Measurements from ENCODE around the gene SLC11A2. TPM values are rescaled to one million over a fixed set of nuclear protein-coding genes. Genes with fewer than 3 reads are reported as not detected.

The SLC11A2 gene
- total and polyA plus RNA-seq, 2 of the 13 experiments (the other 11 are each of a cell fraction or from before 2014, with no cell fraction given) = 71.7 to 77.0 TPM

DNA sequence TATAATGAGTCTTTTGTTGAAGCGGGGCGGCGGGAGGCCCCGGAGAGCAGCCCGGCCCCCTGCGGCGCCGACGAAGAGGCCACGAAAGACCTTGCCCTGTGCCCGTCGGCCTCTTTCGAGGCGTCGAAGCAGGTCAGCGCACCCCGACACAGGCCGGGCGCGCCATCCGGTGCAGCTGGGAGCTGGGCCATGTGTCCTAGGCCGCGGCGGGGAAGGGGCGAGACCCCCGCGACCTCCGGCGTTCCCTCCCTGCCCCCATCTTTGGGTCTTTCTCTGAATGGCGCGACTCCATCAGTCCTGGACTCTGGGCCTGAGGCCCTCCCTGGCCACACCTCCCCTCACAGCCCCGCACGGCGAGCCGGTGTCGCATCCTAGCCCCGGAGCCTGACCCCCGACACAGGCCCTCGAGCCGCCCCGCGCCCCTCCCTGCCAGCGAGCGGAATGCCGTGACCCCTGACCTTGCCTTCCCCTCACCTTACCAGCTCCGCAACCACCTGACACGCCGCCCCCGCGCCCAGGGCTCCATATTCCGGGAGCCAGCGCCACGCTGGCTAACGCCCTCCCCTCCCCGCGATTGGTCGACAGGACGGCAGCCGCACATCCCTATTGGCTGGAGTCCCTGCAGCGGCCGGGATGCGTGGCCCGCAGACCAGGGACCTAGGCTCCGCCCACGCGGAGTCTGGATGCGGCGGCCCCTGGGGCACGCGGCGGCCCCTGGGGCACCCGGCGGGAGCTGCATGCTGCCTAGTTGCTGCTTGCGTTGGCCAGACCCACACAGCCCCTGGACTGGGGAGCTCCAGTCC, at the start of gene SLC11A2 (continued):
- TF ChIP-seq, protein P1, sequence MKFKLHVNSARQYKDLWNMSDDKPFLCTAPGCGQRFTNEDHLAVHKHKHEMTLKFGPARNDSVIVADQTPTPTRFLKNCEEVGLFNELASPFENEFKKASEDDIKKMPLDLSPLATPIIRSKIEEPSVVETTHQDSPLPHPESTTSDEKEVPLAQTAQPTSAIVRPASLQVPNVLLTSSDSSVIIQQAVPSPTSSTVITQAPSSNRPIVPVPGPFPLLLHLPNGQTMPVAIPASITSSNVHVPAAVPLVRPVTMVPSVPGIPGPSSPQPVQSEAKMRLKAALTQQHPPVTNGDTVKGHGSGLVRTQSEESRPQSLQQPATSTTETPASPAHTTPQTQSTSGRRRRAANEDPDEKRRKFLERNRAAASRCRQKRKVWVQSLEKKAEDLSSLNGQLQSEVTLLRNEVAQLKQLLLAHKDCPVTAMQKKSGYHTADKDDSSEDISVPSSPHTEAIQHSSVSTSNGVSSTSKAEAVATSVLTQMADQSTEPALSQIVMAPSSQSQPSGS (CRISPR knock-in tag; IDR thresholded peaks at IDR 0.05) = peak; percentile 6
- TF ChIP-seq ZIK1 (CRISPR knock-in tag; IDR thresholded peaks at IDR 0.05; ENCODE audit: borderline replicate concordance, low read depth) (peak; percentile 31; the same call in 1 of the 2 replicates), PRPF4 (IDR thresholded peaks at IDR 0.05; ENCODE audit: low read depth, low read length, poor library complexity, severe bottlenecking) (no peak), ZNF326 (CRISPR knock-in tag; IDR thresholded peaks at IDR 0.05; ENCODE audit: borderline replicate concordance) (no peak), SP140L (CRISPR knock-in tag; IDR thresholded peaks at IDR 0.05; ENCODE audit: borderline replicate concordance) (no peak), GATAD1 (CRISPR knock-in tag; IDR thresholded peaks at IDR 0.05) (peak; percentile 18), ZNF552 (CRISPR knock-in tag; IDR thresholded peaks at IDR 0.05; ENCODE audit: borderline replicate concordance) (peak; percentile 57), GTF3A (CRISPR knock-in tag; conservative IDR thresholded peaks at IDR 0.05) (no peak), SMARCC2 (IDR thresholded peaks at IDR 0.05) (no peak), ZNF629 (CRISPR knock-in tag; conservative IDR thresholded peaks at IDR 0.05) (0 out of 2 replicates have a peak, but pooled peaks have one; percentile 1), ASH2L (IDR thresholded peaks at IDR 0.05; ENCODE audit: insufficient read length, low read depth, low read length) (peak; percentile 91), PHF21A (CRISPR knock-in tag; IDR thresholded peaks at IDR 0.05) (peak; percentile 94), ZNF644 (CRISPR knock-in tag; IDR thresholded peaks at IDR 0.05; ENCODE audit: low read depth) (peak; percentile 24; the same call in 1 of the 2 replicates), GLI4 (CRISPR knock-in tag; IDR thresholded peaks at IDR 0.05; ENCODE audit: borderline replicate concordance) (peak; percentile 86; the same call in 1 of the 2 replicates)
- TF ChIP-seq, protein P2, sequence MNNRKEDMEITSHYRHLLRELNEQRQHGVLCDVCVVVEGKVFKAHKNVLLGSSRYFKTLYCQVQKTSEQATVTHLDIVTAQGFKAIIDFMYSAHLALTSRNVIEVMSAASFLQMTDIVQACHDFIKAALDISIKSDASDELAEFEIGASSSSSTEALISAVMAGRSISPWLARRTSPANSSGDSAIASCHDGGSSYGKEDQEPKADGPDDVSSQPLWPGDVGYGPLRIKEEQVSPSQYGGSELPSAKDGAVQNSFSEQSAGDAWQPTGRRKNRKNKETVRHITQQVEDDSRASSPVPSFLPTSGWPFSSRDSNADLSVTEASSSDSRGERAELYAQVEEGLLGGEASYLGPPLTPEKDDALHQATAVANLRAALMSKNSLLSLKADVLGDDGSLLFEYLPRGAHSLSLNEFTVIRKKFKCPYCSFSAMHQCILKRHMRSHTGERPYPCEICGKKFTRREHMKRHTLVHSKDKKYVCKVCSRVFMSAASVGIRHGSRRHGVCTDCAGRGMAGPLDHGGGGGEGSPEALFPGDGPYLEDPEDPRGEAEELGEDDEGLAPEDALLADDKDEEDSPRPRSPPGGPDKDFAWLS (CRISPR knock-in tag; IDR thresholded peaks at IDR 0.05; ENCODE audit: borderline replicate concordance) = no peak; the same call in 1 of the 2 replicates
- TF ChIP-seq, protein P3, sequence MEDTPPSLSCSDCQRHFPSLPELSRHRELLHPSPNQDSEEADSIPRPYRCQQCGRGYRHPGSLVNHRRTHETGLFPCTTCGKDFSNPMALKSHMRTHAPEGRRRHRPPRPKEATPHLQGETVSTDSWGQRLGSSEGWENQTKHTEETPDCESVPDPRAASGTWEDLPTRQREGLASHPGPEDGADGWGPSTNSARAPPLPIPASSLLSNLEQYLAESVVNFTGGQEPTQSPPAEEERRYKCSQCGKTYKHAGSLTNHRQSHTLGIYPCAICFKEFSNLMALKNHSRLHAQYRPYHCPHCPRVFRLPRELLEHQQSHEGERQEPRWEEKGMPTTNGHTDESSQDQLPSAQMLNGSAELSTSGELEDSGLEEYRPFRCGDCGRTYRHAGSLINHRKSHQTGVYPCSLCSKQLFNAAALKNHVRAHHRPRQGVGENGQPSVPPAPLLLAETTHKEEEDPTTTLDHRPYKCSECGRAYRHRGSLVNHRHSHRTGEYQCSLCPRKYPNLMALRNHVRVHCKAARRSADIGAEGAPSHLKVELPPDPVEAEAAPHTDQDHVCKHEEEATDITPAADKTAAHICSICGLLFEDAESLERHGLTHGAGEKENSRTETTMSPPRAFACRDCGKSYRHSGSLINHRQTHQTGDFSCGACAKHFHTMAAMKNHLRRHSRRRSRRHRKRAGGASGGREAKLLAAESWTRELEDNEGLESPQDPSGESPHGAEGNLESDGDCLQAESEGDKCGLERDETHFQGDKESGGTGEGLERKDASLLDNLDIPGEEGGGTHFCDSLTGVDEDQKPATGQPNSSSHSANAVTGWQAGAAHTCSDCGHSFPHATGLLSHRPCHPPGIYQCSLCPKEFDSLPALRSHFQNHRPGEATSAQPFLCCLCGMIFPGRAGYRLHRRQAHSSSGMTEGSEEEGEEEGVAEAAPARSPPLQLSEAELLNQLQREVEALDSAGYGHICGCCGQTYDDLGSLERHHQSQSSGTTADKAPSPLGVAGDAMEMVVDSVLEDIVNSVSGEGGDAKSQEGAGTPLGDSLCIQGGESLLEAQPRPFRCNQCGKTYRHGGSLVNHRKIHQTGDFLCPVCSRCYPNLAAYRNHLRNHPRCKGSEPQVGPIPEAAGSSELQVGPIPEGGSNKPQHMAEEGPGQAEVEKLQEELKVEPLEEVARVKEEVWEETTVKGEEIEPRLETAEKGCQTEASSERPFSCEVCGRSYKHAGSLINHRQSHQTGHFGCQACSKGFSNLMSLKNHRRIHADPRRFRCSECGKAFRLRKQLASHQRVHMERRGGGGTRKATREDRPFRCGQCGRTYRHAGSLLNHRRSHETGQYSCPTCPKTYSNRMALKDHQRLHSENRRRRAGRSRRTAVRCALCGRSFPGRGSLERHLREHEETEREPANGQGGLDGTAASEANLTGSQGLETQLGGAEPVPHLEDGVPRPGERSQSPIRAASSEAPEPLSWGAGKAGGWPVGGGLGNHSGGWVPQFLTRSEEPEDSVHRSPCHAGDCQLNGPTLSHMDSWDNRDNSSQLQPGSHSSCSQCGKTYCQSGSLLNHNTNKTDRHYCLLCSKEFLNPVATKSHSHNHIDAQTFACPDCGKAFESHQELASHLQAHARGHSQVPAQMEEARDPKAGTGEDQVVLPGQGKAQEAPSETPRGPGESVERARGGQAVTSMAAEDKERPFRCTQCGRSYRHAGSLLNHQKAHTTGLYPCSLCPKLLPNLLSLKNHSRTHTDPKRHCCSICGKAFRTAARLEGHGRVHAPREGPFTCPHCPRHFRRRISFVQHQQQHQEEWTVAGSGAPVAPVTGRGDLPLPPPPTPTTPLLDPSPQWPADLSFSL (CRISPR knock-in tag; IDR thresholded peaks at IDR 0.05) = no peak
- TF ChIP-seq, protein P4, sequence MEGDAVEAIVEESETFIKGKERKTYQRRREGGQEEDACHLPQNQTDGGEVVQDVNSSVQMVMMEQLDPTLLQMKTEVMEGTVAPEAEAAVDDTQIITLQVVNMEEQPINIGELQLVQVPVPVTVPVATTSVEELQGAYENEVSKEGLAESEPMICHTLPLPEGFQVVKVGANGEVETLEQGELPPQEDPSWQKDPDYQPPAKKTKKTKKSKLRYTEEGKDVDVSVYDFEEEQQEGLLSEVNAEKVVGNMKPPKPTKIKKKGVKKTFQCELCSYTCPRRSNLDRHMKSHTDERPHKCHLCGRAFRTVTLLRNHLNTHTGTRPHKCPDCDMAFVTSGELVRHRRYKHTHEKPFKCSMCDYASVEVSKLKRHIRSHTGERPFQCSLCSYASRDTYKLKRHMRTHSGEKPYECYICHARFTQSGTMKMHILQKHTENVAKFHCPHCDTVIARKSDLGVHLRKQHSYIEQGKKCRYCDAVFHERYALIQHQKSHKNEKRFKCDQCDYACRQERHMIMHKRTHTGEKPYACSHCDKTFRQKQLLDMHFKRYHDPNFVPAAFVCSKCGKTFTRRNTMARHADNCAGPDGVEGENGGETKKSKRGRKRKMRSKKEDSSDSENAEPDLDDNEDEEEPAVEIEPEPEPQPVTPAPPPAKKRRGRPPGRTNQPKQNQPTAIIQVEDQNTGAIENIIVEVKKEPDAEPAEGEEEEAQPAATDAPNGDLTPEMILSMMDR (CRISPR knock-in tag; IDR thresholded peaks at IDR 0.05) = peak; percentile 8

All from HepG2 (cell line).